ENCODE data around the gene HSD17B1.

The HSD17B1 gene

DNA sequence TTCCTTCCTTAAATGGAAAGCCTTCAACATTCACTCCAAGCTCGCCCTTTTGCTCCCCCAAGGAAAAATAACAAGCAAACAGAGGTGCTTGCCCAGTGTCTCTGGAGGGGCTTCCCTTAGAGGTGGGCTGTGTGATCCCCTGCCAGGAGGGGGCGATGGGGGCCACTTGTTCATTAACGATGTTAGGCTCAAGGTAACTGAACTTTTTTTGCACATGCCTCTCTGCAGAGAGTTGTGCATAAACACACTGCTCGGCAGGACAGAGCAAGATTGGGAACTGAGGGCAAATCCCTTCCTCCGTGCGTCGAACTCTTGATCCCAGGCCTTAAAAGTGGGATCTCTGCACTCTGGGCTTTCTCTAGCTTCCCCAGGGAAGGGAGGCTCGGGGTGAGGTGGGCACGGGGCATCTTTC lies 32.2 kb upstream of the HSD17B1 start:
- Histone ChIP-seq H3K27ac (no peak overlapping the region), H3K4me1 (ENCODE audit: control insufficient read depth in 1 of 2, insufficient read depth in 1 of 2, low read depth in 1 of 2, low read length in 1 of 2) (peaks cover 47% of the 10 kb centered on the region in 2 experiments), H3K27me3 (no peaks in the 10 kb centered on the region), H3K9me3 (no peaks in the 10 kb centered on the region), H3K4me3 (ENCODE audit: low read depth in 1 of 2, low read length in 1 of 2) (no peak overlapping the region), H3K36me3 (peaks cover 72% of the 10 kb centered on the region)
- TF ChIP-seq, protein P1, sequence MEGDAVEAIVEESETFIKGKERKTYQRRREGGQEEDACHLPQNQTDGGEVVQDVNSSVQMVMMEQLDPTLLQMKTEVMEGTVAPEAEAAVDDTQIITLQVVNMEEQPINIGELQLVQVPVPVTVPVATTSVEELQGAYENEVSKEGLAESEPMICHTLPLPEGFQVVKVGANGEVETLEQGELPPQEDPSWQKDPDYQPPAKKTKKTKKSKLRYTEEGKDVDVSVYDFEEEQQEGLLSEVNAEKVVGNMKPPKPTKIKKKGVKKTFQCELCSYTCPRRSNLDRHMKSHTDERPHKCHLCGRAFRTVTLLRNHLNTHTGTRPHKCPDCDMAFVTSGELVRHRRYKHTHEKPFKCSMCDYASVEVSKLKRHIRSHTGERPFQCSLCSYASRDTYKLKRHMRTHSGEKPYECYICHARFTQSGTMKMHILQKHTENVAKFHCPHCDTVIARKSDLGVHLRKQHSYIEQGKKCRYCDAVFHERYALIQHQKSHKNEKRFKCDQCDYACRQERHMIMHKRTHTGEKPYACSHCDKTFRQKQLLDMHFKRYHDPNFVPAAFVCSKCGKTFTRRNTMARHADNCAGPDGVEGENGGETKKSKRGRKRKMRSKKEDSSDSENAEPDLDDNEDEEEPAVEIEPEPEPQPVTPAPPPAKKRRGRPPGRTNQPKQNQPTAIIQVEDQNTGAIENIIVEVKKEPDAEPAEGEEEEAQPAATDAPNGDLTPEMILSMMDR (IDR thresholded peaks at IDR 0.05), result no peak

DNA sequence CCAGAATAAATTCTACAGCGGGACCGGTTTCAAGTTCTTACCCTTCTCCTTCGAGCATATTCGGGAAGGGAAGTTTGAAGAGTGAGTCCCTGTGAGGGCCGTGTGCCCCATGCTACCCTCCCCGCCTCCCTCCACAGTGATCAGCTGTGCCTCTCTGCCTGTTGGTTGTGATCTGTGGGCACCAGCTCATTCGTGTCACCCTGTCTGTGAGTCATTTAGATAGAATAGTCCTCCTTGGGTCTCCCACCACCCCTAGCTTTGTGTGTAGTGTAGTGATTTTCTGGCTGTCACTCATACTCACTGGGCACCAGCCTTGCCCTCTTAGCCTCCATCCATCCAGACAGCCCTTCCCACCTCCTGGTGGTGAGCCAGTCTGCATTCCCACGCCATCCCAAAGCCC lies 31.7 kb upstream of the HSD17B1 start:
- TF ChIP-seq, protein P1 (IDR thresholded peaks at IDR 0.05), result no peak
- H3K27me3 ChIP-seq, result no peaks in the 10 kb centered on the region
- H3K4me1 ChIP-seq (ENCODE audit: control insufficient read depth in 1 of 2, insufficient read depth in 1 of 2, low read depth in 1 of 2, low read length in 1 of 2), result peaks cover 47% of the 10 kb centered on the region in 2 experiments
- H3K4me3 ChIP-seq (ENCODE audit: low read depth in 1 of 2, low read length in 1 of 2), result no peak overlapping the region
- no peak overlapping the region for H3K27ac ChIP-seq
- no peaks in the 10 kb centered on the region for H3K9me3 ChIP-seq
- H3K36me3 ChIP-seq, result peaks cover 67% of the 10 kb centered on the region

- Histone ChIP-seq H3K9me3 (no peaks in the 10 kb centered on the region), H3K27me3 (no peaks in the 10 kb centered on the region), H3K4me3 (ENCODE audit: low read depth in 1 of 2, low read length in 1 of 2) (no peak overlapping the region), H3K4me1 (ENCODE audit: control insufficient read depth in 1 of 2, insufficient read depth in 1 of 2, low read depth in 1 of 2, low read length in 1 of 2) (peaks cover 41% of the 10 kb centered on the region in 2 experiments), H3K27ac (no peak overlapping the region), H3K36me3 (peaks cover 60% of the 10 kb centered on the region)
- TF ChIP-seq, protein P1 (IDR thresholded peaks at IDR 0.05), result no peak
These were observed 31.0 kb upstream of the HSD17B1 start for GRCh38 chr17:42521666-42522262.

- no peaks in the 10 kb centered on the region for H3K9me3 ChIP-seq
- no peak overlapping the region for H3K27ac ChIP-seq
- peaks cover 54% of the 10 kb centered on the region for H3K36me3 ChIP-seq
- H3K4me1 ChIP-seq (ENCODE audit: control insufficient read depth in 1 of 2, insufficient read depth in 1 of 2, low read depth in 1 of 2, low read length in 1 of 2), result peaks cover 39% of the 10 kb centered on the region in 2 experiments
- H3K27me3 ChIP-seq, result no peaks in the 10 kb centered on the region
- TF ChIP-seq, protein P1 (IDR thresholded peaks at IDR 0.05), result no peak
- no peak overlapping the region for H3K4me3 ChIP-seq (ENCODE audit: low read depth in 1 of 2, low read length in 1 of 2)
These were observed 30.4 kb upstream of the HSD17B1 start for GRCh38 chr17:42522263-42522790.

GRCh38 chr17:42522798-42523278 lies 29.9 kb upstream of the HSD17B1 start:
- Histone ChIP-seq H3K4me1 (ENCODE audit: control insufficient read depth in 1 of 2, insufficient read depth in 1 of 2, low read depth in 1 of 2, low read length in 1 of 2) (peaks cover 35 to 38% of the 10 kb centered on the region in 2 experiments), H3K4me3 (ENCODE audit: low read depth in 1 of 2, low read length in 1 of 2) (no peak overlapping the region), H3K9me3 (no peaks in the 10 kb centered on the region), H3K36me3 (peaks cover 50% of the 10 kb centered on the region), H3K27ac (no peak overlapping the region), H3K27me3 (no peaks in the 10 kb centered on the region)
- TF ChIP-seq, protein P1 (IDR thresholded peaks at IDR 0.05), result no peak

All from neutrophil (primary cell).